ENCODE results near the gene GOLT1B. TPM values are rescaled to one million over a fixed set of nuclear protein-coding genes. Genes with fewer than 3 reads are reported as not detected.

Gene GOLT1B
- total RNA-seq, 1 experiment from 2014 or later = 46.1 TPM

DNA sequence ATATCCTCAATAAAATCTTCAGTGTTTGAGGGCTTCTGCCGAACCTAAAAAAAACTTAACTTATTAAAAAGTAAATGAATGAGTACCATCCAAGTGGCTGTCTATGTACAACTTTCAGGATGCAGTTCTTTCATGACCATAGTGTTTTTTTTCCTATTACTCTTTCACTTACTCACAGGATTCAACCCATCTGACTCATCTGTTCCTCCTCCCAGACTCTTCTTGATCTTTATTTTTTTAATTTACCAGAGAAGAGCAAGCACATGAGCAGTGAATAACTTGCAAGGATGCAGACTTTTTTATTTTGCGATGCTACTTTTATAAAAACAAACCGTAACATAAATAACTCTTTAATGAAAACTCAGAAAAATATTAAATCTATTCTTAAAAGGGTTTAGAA is 24.6 kb upstream of the GOLT1B start:
- Mint-ChIP-seq H3K27me3 (ENCODE audit: low read depth) (no peaks in the 10 kb centered on the region), H3K4me3 (no peak overlapping the region), H3K36me3 (ENCODE audit: insufficient read depth in 1 of 3, low read depth in 3 of 3) (peaks cover 2 to 37% (median 18%) of the 10 kb centered on the region in 3 experiments; a peak in 5 of 7 replicates), H3K9me3 (no peaks in the 10 kb centered on the region), H3K27ac (no peak overlapping the region), H3K4me1 (no peaks in the 10 kb centered on the region)
- Histone ChIP-seq H3K27ac (ENCODE audit: insufficient read length, low read depth, low read length) (no peak overlapping the region), H2BK15ac (ENCODE audit: low read depth, low read length) (no peak overlapping the region), H3T11ph (ENCODE audit: low read length) (no peak overlapping the region), H3K79me2 (ENCODE audit: insufficient read depth, low read length) (no peaks in the 10 kb centered on the region), H2AFZ (ENCODE audit: low read length) (no peak overlapping the region), H2AK5ac (ENCODE audit: insufficient read length, low read length) (no peak overlapping the region), H4K8ac (replicated peaks; ENCODE audit: insufficient read length, low read depth, low read length) (no peak overlapping the region), H3K4ac (ENCODE audit: low read depth, low read length) (no peak overlapping the region), H3K4me2 (ENCODE audit: insufficient read depth, insufficient read length, low read length) (no peak overlapping the region), H2BK120ac (ENCODE audit: low read depth, low read length, poor library complexity, severe bottlenecking) (no peak overlapping the region), H3K27me3 (ENCODE audit: insufficient read depth, low read length) (no peaks in the 10 kb centered on the region), H3K18ac (ENCODE audit: insufficient read length, low read depth, low read length) (no peak overlapping the region), H3K56ac (ENCODE audit: insufficient read length, low read depth, low read length) (no peak overlapping the region), H2BK5ac (ENCODE audit: insufficient read length, low read length) (no peak overlapping the region), H3K79me1 (ENCODE audit: insufficient read depth, low read depth, low read length, poor library complexity, severe bottlenecking) (no peaks in the 10 kb centered on the region), H3K14ac (ENCODE audit: insufficient read depth, low read length) (no peak overlapping the region), H3K23ac (ENCODE audit: insufficient read length, low read depth, low read length) (no peak overlapping the region), H3K9me3 (ENCODE audit: control insufficient read depth, low read depth, low read length) (no peaks in the 10 kb centered on the region), H2BK12ac (ENCODE audit: insufficient read length, low read depth, low read length) (no peak overlapping the region), H3K9ac (ENCODE audit: extremely low read depth, insufficient read length, low read length) (no peak overlapping the region), H4K20me1 (ENCODE audit: control insufficient read depth, insufficient read depth, insufficient read length) (no peaks in the 10 kb centered on the region), H3K4me1 (ENCODE audit: insufficient read depth, low read length) (no peaks in the 10 kb centered on the region), H2BK20ac (ENCODE audit: low read depth, low read length, poor library complexity, severe bottlenecking) (no peak overlapping the region), H4K5ac (ENCODE audit: insufficient read length, low read depth, low read length) (no peak overlapping the region), H4K91ac (ENCODE audit: insufficient read length, low read depth, low read length) (no peak overlapping the region), H3K23me2 (ENCODE audit: insufficient read length, low read depth, low read length, poor library complexity, severe bottlenecking) (no peaks in the 10 kb centered on the region)
- TF ChIP-seq CTCF (conservative IDR thresholded peaks at IDR 0.05) = no peak
- DNase-seq = no peak
- no CpG with 5 or more reads among the region's 3 CpGs for WGBS (ENCODE audit: extremely low coverage, insufficient read length, low lambda C conversion rate)
